Urinary bladder (tissue), 4 donors: ENCODE data around the gene RASL11B. TPM values are rescaled to one million over a fixed set of nuclear protein-coding genes. Genes with fewer than 3 reads are reported as not detected.
"Not testable (repeated sequence)": the region's sequence is repeated elsewhere in the genome, so short reads cannot be mapped to it uniquely, and the experiment has no call there.

Source experiments
- DNase-seq: peaks from one replicate; pipeline ENCODE4 v3.0.0-alpha.2; 2015; ENCODE audit errors: extremely low spot score
- H3K27ac ChIP-seq: one replicate; pipeline ENCODE4 v1.5.1; 2013; ENCODE audit warnings: low read depth, mild to moderate bottlenecking, moderate library complexity
- H3K36me3 ChIP-seq: one replicate; pipeline ENCODE4 v1.6.1; 2013; ENCODE audit warnings: mild to moderate bottlenecking, moderate library complexity; ENCODE audit not compliant: insufficient read depth
- H3K4me1 ChIP-seq: one replicate; pipeline ENCODE4 v1.6.1; 2013; ENCODE audit warnings: mild to moderate bottlenecking, moderate library complexity; ENCODE audit not compliant: insufficient read depth
- H3K4me3 ChIP-seq: one replicate; pipeline ENCODE4 v1.5.1; 2013; ENCODE audit warnings: low read depth, low read length
- WGBS: extraction: QIAGEN DNeasy Blood & Tissue Kit; methylation state at CpG from one replicate; pipeline ENCODE4 v1.1.7; 2013; 5-methylcytosine and 5-hydroxymethylcytosine counted together
- polyA plus RNA-seq: library from polyadenylated mRNA; stranded (reverse); fragments of 200-250 nt; gene quantifications from one replicate; pipeline ENCODE4 v1.2.3, GENCODE V29; 2013
- total RNA-seq: library from RNA; depleted of rRNA; stranded (reverse); fragments of >200 nt; gene quantifications from one replicate; pipeline ENCODE4 v1.2.3, GENCODE V29; 2014
- donor health status: healthy with polysubstance abuse.
- donor health status: healthy.

RASL11B gene, protein sequence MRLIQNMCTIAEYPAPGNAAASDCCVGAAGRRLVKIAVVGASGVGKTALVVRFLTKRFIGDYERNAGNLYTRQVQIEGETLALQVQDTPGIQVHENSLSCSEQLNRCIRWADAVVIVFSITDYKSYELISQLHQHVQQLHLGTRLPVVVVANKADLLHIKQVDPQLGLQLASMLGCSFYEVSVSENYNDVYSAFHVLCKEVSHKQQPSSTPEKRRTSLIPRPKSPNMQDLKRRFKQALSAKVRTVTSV
- total RNA-seq (8.7 TPM), polyA plus RNA-seq (3.9 TPM)

DNA sequence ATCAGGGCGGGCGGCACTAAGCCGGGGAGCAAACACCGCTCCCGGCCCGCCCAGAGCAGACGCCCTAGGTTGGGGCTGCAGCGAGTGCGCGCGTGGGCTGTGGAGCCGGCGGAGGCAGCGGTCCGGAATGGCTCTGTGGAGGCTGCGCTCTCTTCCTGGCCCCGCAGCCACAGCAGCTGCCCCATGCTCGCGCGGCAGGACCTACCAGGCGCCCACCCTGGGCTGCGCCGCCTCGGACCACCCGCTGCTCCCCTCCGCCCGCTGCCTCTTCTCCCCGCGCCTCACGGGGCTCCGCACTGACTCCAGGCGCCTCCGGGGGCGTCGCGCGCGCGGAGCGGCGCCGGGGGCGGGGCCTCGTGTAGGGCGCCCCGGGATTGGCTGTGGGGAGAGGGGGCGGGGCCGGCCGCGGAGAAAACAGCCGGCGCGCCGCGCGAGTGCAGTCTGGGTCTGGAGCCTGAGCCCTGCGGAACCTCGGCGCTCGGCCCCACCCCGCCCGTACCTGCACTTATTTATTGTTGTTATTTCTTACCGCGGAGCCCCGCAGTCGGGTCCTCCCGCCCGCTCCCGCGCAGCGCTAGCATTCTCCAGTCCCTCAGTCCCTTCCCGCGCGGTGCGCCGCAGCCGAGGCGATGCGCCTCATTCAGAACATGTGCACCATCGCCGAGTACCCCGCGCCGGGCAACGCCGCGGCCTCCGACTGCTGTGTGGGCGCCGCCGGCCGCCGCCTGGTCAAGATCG lies at the start of gene RASL11B:
Gene RASL11B, plus strand, starts transcription at position 439 of the 738 bp plus-strand sequence. Its CDS starts 191 bp downstream, at position 630.
- no peaks in the 10 kb centered on the region for H3K36me3 ChIP-seq
- DNase-seq, result no peak
- WGBS, result under 1% methylated on average over 94 of the region's 94 CpGs
- peak within 1 kb of the TSS; percentile 76 for H3K4me3 ChIP-seq
- no peaks in the 10 kb centered on the region for H3K4me1 ChIP-seq
- no peak within 1 kb of the TSS for H3K27ac ChIP-seq

DNA sequence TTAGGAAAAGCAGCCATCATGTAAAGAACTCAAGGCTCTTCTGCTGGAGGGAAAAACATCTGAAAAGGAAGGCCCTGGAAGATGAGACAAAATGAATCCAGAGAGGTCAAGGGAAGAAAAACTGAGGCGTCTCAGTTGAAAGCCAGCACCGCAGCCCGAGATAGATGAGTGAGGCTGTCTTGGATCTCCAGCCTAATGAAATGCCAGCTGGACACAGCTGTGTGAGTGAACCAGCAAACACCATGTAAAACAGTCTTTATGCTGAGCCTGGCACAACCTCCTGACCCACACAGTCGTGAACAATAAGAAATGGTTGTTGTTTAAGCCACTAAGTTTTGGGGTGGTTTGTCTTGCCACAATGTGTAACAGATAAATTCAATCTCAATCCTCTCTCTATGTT lies 48.6 kb upstream of the RASL11B start:
- H3K4me1 ChIP-seq, result no peaks in the 10 kb centered on the region
- H3K4me3 ChIP-seq, result no peak overlapping the region
- H3K36me3 ChIP-seq, result no peaks in the 10 kb centered on the region
- WGBS, result 61% methylated on average over 4 of the region's 4 CpGs
- no peak for DNase-seq
- no peak overlapping the region for H3K27ac ChIP-seq

DNA sequence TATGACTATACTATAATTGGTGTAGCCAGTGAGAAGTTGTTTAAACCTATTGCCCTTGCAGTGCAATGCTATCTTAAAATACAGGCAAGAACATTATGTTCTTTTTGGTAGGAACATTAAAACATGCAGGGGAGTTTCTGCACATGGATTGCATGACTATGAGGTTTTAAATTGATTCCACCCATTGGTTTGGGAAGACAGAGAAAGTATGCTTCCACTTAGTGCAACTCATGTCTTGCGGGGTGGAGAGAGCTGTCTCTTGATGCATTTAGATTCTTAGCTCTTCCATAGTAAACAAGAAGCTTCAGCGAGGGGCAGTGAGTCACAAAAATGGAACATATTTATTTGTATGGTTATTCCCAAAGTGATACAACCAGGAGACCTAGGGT lies 39.5 kb upstream of the RASL11B start:
- Histone ChIP-seq H3K36me3 (no peaks in the 10 kb centered on the region), H3K27ac (no peak overlapping the region), H3K4me3 (no peak overlapping the region), H3K4me1 (no peaks in the 10 kb centered on the region)
- 45% methylated on average over 2 of the region's 2 CpGs for WGBS
- no peak for DNase-seq

DNA sequence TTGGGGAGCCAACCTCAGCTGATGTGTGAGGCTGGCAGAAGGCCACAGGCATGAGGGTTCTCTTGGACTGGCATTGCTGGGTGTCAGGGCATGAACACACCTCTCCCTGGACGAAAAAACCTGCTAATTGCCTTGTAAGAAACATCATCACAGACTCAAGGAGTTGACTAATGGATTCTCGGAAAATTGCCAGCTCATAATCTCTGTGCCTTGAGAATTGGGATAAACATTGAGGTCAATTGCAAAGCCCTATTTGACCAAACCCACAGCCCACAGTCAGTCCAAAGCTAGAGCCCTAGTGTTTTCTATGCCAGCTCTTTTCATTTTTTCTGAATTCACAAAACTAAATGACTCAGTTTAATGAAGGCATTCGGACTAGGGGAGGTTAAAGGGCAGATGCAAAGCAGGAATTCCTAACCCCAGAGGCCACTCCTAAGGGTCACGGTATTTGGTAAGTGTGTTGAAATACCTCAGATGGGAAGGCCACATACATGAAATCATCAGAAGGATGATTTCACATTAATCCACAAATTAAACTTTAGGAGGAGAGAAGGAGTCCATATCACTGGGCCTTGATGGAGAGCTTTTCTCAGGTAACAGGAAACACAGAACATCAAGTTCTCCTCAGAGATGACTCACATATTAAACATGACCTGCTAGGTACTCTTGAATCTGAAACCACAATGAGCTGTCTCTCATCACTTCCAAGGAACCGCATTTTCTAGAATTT lies 39.0 kb upstream of the RASL11B start:
- no peak overlapping the region for H3K4me3 ChIP-seq
- H3K36me3 ChIP-seq, result no peaks in the 10 kb centered on the region
- H3K27ac ChIP-seq, result no peak overlapping the region
- no peaks in the 10 kb centered on the region for H3K4me1 ChIP-seq
- WGBS, result 67% methylated on average over 5 of the region's 5 CpGs
- no peak for DNase-seq

DNA sequence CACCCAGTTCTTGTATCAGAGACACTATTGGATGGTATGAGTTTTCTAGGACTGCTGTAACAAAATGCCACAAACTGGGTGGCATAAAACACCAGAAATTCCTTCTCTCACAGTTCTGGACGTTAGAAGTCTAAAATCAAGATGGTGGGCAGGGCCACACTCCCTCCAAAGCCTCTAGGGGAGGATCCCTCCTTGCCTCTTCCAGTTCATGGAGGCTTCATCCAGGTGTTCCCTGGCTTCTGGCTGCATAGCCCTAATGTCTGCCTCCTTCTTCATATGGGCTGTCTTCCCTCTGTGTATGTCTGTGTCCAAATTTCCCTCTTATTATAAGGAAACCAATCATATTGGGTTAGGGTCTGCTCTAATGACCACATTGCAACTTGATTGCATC lies 38.4 kb upstream of the RASL11B start:
- Histone ChIP-seq H3K36me3 (no peaks in the 10 kb centered on the region), H3K4me3 (no peak overlapping the region), H3K4me1 (no peaks in the 10 kb centered on the region), H3K27ac (peak overlapping the region; percentile 29)
- DNase-seq, result no peak
- 78% methylated on average over 1 of the region's 1 CpG for WGBS

DNA sequence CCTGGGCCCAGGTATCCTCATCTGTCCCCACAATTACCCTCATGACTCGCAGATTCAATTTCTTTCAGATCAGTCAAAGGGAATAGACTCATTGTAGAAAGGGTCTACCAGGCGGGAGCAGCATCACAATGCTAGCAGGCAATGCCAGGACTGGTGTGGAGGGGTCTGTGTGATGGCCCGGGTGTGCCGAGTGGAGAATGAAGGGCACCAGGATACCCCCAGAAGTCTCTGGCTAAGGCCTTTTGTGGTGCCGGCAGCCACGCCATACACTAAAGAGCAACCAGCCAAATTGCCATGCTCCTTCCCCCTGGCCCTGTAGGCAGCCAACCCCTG lies 37.9 kb upstream of the RASL11B start:
- WGBS, result 87% methylated on average over 6 of the region's 6 CpGs
- DNase-seq, result no peak
- H3K4me1 ChIP-seq, result no peaks in the 10 kb centered on the region
- no peaks in the 10 kb centered on the region for H3K36me3 ChIP-seq
- H3K27ac ChIP-seq, result no peak overlapping the region
- no peak overlapping the region for H3K4me3 ChIP-seq

DNA sequence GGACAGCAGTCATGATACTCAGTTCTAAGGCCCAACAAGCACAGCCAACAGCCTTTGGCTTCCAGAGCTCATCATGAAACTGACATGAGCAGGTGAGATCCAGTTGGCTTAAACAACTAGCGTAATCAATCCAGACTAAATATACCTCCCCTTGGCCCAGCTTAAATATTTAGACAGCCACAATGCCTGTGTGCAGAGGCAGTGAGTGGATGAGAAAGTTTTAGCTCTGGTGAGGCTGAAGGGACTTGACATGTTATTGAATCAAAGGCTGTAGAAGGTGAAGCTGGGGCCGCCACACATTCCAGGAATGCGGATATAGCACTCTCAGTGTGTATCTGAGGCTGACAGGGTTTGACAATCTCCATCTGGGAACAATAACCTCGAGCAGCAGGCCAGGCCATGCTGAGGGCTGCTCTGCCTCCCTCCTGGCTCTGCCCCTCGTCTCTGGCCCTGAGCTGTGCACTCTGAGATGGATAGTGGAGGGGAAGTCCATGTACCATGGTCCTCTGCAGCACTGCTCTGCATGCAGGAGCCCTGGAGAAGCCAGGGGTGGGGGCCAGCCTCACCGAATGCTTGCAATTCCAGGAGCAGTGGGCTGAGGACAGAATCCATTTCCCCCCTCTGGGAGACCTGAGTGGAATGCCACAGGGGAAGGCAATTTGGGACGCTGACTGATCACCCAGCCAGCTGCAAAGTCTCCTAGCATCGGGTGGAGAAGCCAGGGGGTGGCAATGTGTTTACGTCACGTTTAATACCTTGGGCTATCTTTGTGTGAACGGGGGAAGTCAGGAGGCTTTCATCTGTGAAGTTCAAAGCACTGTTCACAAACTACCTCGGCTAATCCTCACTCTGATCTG lies 37.3 kb upstream of the RASL11B start:
- Histone ChIP-seq H3K4me3 (no peak overlapping the region), H3K36me3 (no peaks in the 10 kb centered on the region), H3K27ac (no peak overlapping the region), H3K4me1 (no peaks in the 10 kb centered on the region)
- WGBS, result 39% methylated on average over 12 of the region's 12 CpGs
- no peak for DNase-seq

DNA sequence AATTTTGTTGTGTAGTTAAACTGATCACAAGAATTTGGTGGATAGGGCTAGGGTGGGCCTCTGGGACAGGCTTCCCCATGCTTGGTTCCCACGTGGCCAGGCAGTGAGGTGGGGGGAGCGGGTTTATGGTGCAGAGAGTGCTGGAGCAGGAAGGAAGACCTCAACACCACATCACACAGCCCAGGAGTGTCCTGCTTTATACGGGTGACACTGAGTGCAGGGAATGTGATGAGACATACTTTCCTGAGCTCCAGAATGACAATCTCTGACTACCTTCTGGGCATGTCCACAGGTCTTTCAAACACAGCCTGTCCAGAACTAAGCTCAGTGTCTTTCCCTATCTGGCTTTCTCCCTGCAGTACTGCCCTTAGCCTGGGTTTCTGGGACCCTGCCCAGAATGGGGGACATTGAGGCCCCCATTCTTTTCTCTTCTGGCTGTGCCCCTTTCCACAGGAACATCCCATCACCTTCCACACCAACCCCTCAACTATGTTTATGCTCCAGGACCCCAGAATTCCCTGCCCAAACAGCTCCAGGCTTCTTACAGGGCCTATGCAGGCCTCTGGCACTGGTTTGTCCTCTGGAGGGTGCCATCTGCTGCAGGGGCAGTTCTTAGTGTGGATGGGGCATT lies 36.5 kb upstream of the RASL11B start:
- 42% methylated on average over 3 of the region's 3 CpGs for WGBS
- H3K4me1 ChIP-seq, result no peaks in the 10 kb centered on the region
- no peak overlapping the region for H3K4me3 ChIP-seq
- no peak overlapping the region for H3K27ac ChIP-seq
- DNase-seq, result no peak
- no peaks in the 10 kb centered on the region for H3K36me3 ChIP-seq

DNA sequence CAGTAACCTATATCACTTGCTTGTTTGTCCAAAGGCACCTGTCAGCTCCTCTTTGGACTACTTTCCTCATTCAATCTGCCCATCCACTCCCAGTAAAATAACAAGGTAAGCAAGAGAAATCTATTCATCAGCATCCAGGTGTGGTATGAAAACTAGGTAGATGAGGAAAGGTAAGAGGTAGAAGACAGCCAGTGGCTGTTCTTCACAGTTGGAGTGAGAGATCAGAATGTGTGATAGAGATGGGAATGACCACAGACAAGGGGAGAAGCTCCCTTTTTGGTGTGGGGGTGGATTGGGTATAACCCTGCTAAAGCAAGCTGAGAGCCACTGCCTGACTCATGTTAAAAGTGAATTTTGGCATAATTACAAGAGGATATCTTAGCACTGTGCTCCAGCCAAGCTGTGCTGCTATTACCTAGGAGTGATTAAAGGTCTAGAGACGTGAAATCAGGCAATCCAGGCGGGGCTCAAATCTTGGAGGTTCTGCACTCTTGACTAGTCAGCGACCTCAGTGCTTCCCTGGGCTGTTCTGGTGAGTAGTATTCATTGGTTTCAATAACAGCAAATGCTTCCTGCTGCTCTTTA lies 28.1 kb upstream of the RASL11B start:
- no peak for DNase-seq
- no peaks in the 10 kb centered on the region for H3K4me1 ChIP-seq
- H3K27ac ChIP-seq, result no peak overlapping the region
- H3K4me3 ChIP-seq, result no peak overlapping the region
- WGBS, result 66% methylated on average over 3 of the region's 3 CpGs
- H3K36me3 ChIP-seq, result no peaks in the 10 kb centered on the region

DNA sequence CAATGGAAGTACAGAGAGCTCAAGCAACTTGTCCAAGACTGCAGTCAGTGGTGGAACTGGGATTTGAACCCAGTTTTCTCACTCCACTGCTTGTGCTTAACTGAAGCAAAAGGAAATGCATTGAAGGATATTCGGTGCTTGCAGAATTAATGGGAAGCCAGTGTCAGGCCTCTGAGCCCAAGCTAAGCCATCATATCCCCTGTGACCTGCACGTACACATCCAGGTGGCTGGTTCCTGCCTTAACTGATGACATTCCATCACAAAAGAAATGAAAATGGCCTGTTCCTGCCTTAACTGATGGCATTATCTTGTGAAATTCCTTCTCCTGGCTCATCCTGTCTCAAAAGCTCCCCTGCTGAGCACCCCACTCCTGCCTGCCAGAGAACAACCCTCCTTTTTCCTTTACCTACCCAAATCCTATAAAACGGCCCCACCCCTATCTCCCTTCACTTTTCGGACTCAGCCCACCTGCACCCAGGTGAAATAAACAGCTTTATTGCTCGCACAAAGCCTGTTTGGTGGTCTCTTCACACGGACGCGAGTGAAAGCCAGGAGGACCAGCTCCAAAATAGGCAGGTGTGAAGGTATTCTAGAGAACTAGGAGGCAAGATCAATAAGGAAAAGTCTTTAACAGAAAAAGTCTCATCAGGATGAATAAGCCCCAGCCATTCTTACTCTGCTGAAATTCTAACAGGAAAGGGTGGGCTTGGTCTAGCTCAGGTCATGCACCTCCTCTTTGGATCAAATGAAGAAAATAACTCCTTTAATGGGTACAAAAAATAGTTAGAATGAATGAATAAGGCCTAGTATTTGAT lies 27.3 kb upstream of the RASL11B start:
- DNase-seq, H3K4me3 ChIP-seq, H3K4me1 ChIP-seq, H3K27ac ChIP-seq, H3K36me3 ChIP-seq: not testable (repeated sequence)
- 93% methylated on average over 8 of the region's 8 CpGs for WGBS

DNA sequence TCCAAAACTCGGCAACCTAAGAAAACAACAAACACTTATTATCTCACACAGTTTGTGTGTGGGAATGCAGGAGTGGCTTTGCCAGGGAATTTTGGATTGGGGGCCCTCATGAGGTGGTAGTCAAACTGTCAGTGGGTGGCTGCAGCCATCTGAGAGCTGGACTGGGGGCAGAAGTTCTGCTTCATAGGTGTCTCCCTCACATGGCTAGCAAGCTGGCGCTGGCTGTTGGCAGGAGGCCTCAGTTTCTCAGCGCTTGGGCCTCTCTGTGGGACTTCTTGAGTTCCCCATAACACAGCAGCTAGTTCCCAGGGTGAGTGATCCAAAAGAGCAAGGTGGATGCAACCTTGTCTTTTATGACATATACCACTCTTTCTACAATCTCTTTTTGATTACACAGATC lies 26.0 kb upstream of the RASL11B start:
- WGBS, result 92% methylated on average over 3 of the region's 3 CpGs

DNA sequence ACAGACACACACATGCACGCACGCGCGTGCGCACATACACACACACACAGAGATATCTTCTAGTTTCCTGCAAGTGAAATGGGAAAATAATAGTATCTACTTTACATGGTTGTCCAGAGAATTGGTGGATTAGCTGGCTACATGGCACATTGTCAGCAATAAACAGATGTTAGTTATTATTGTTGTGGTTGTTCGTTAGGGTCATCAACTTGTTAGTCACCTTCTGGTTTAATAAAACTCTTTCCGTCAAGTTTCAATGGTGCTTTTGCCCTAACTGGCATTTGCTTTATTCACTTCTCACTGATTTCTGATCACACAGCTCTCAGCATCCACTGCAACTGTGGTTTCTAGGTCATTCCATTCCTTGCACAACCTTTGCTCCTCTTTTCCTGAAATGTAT lies 25.4 kb upstream of the RASL11B start:
- WGBS, result 89% methylated on average over 7 of the region's 7 CpGs
- no peak for DNase-seq
- Histone ChIP-seq H3K27ac (no peak overlapping the region), H3K36me3 (no peaks in the 10 kb centered on the region), H3K4me3 (no peak overlapping the region), H3K4me1 (no peaks in the 10 kb centered on the region)

More for the DNA sequence above, 26.0 kb upstream of the RASL11B start:
- Histone ChIP-seq H3K4me1 (no peaks in the 10 kb centered on the region), H3K27ac (no peak overlapping the region), H3K36me3 (no peaks in the 10 kb centered on the region), H3K4me3 (no peak overlapping the region)
- DNase-seq, result no peak
